A673 (cell line): Measurements from ENCODE around the gene IL12RB2. TPM values are rescaled to one million over a fixed set of nuclear protein-coding genes. Genes with fewer than 3 reads are reported as not detected.

Experiments
- BruUV-seq: library from RNA; stranded (reverse); fragments of 400-500 nt; replicated peaks from 2 replicates; lab custom pipeline; 2021; lab: Mats Ljungman, UMichigan
- CTCF ChIA-PET: fragments of 300-600 bp; sonication (Branson Sonifier 250); formaldehyde crosslinking; loops from one replicate; lab custom pipeline; 2022; ENCODE audit warnings: antibody characterized with exemption; lab: Charles Lee
- POLR2A ChIA-PET: fragments of 300-600 bp; sonication (Branson Sonifier 250); formaldehyde crosslinking; loops from one replicate; lab custom pipeline; 2022; ENCODE audit warnings: antibody characterized with exemption; ENCODE audit not compliant: low non-redundant PET; lab: Charles Lee
- DNase-seq: peaks from one replicate; pipeline ENCODE4 v3.0.0-alpha.2; 2015; ENCODE audit warnings: low spot score
- H3K27ac ChIP-seq: fragments of 200-600 bp; sonication (generic); 2 replicates; pipeline ENCODE4 v1.5.1; 2016; ENCODE audit warnings: mixed run types, low read depth, mild to moderate bottlenecking, mixed read lengths, antibody characterized with exemption, low read length; ENCODE audit not compliant: poor library complexity, severe bottlenecking
- H3K27me3 ChIP-seq: fragments of 200-600 bp; sonication (generic); replicated peaks from 2 replicates; pipeline ENCODE4 v1.6.1; 2017; ENCODE audit warnings: mixed run types, low read depth, mild to moderate bottlenecking, mixed read lengths, antibody characterized with exemption, low read length; ENCODE audit not compliant: insufficient read depth, poor library complexity
- H3K36me3 ChIP-seq: fragments of 200-600 bp; sonication (generic); 2 replicates; pipeline ENCODE4 v1.6.1; 2016; ENCODE audit warnings: mixed run types, mild to moderate bottlenecking, mixed read lengths, antibody characterized with exemption, low read length; ENCODE audit not compliant: insufficient read depth, poor library complexity, severe bottlenecking
- H3K4me1 ChIP-seq: fragments of 200-600 bp; sonication (generic); 2 replicates; pipeline ENCODE4 v1.6.1; 2017; ENCODE audit warnings: mixed run types, mild to moderate bottlenecking, mixed read lengths, antibody characterized with exemption, low read length; ENCODE audit not compliant: insufficient read depth, poor library complexity, severe bottlenecking
- H3K4me3 ChIP-seq: fragments of 200-600 bp; sonication (generic); 2 replicates; pipeline ENCODE4 v1.5.1; 2016; ENCODE audit warnings: low read depth, mixed run types, mild to moderate bottlenecking, mixed read lengths, low read length; ENCODE audit not compliant: poor library complexity, severe bottlenecking
- H3K9me3 ChIP-seq: fragments of 200-600 bp; sonication (generic); 2 replicates; pipeline ENCODE4 v1.6.1; 2016; ENCODE audit warnings: mixed run types, low read depth, mild to moderate bottlenecking, mixed read lengths, antibody characterized with exemption, low read length; ENCODE audit not compliant: poor library complexity, severe bottlenecking
- CTCF ChIP-seq: fragments of 300-800, 200-600 bp; sonication (generic); conservative IDR thresholded peaks from 2 replicates; pipeline ENCODE4 v1.5.1; 2017; ENCODE audit warnings: low read depth, mild to moderate bottlenecking, antibody characterized with exemption, low read length, moderate library complexity, mixed read lengths
- EZH2 ChIP-seq: fragments of 200-600 bp; sonication (generic); IDR thresholded peaks from 2 replicates; pipeline ENCODE4 v1.6.1; 2017; ENCODE audit warnings: borderline replicate concordance, low read depth, mild to moderate bottlenecking, mixed read lengths, antibody characterized with exemption, low read length; ENCODE audit not compliant: poor library complexity, severe bottlenecking
- intact Hi-C: fragments of 100-400 bp; cut with micrococcal nuclease; formaldehyde crosslinking; loops from one replicate; pipeline ENCODE4 v1.10.0; 2022; ENCODE audit not compliant: unreplicated experiment
- total RNA-seq: library from RNA; stranded (reverse); gene quantifications from 2 replicates; pipeline ENCODE4 v1.2.3, GENCODE V29; 2021

The IL12RB2 gene
- total RNA-seq, 1 experiment from 2014 or later = 0.39 TPM

GRCh38 chr1:67308136-67308535 is 463 bp downstream of the IL12RB2 start:
- Histone ChIP-seq H3K27ac (no peak overlapping the region), H3K27me3 (peaks cover 3% of the 10 kb centered on the region), H3K9me3 (no peaks in the 10 kb centered on the region), H3K4me1 (peaks cover 4% of the 10 kb centered on the region), H3K36me3 (no peaks in the 10 kb centered on the region), H3K4me3 (no peak overlapping the region)
- intact Hi-C loops = no loop called here
- POLR2A ChIA-PET = no interaction called here
- BruUV-seq = no TSS peak
- TF ChIP-seq CTCF (no peak), EZH2 (no peak)
- no peak for DNase-seq
- CTCF ChIA-PET = no interaction called here

- Histone ChIP-seq H3K36me3 (no peaks in the 10 kb centered on the region), H3K4me3 (no peak overlapping the region), H3K27me3 (peaks cover 3% of the 10 kb centered on the region), H3K27ac (no peak overlapping the region), H3K4me1 (peaks cover under 1% of the 10 kb centered on the region), H3K9me3 (no peaks in the 10 kb centered on the region)
- no peak for TF ChIP-seq EZH2
- no peak for TF ChIP-seq CTCF
- POLR2A ChIA-PET = no interaction called here
- CTCF ChIA-PET = no interaction called here
- no TSS peak for BruUV-seq
- no peak for DNase-seq
- intact Hi-C loops = no loop called here
Observed at GRCh38 chr1:67312615-67313014, 4.9 kb downstream of the IL12RB2 start.

- no peak overlapping the region for H3K27ac ChIP-seq
- no TSS peak for BruUV-seq
- TF ChIP-seq EZH2 (no peak), CTCF (no peak)
- ChIA-PET POLR2A (no interaction called here), CTCF (no interaction called here)
- DNase-seq = no peak
- H3K36me3 ChIP-seq = no peaks in the 10 kb centered on the region
- H3K4me3 ChIP-seq = no peak overlapping the region
- no peaks in the 10 kb centered on the region for H3K4me1 ChIP-seq
- H3K27me3 ChIP-seq = no peaks in the 10 kb centered on the region
- intact Hi-C loops = no loop called here
- no peaks in the 10 kb centered on the region for H3K9me3 ChIP-seq
Observed at GRCh38 chr1:67313934-67314671, 6.4 kb downstream of the IL12RB2 start.
